RWPE1 (cell line): ENCODE results near the gene PIK3R6.
"Not testable (repeated sequence)": the region's sequence is repeated elsewhere in the genome, so short reads cannot be mapped to it uniquely, and the experiment has no call there.

ENCODE experiments used
- CTCF ChIA-PET: fragments of 350-600 bp; sonication (Branson Sonifier 250); formaldehyde crosslinking; extraction: SDS; loops from one replicate; lab custom pipeline; 2021; lab: Yijun Ruan, JAX
- POLR2A ChIA-PET: fragments of 400-600 bp; formaldehyde crosslinking; extraction: SDS; loops from one replicate; lab custom pipeline; 2020; ENCODE audit warnings: antibody characterized with exemption; ENCODE audit not compliant: low non-redundant PET; lab: Yijun Ruan, JAX
- DNase-seq: peaks from one replicate; pipeline ENCODE4 v3.0.0; 2012; ENCODE audit warnings: low spot score
- H3K27ac ChIP-seq: fragments of 450-650 bp; 2 replicates; pipeline ENCODE4 v1.5.1; 2017
- CTCF ChIP-seq: fragments of 450-650 bp; conservative IDR thresholded peaks from 2 replicates; pipeline ENCODE4 v1.5.1; 2017; ENCODE audit warnings: low read depth, mild to moderate bottlenecking

The PIK3R6 gene

GRCh38 chr17:8889458-8890210 is 22.2 kb upstream of the PIK3R6 start:
- H3K27ac ChIP-seq: no peak overlapping the region
- no peak for DNase-seq
- CTCF ChIA-PET: interaction anchor here (0.6 to 1.7 kb wide), 4 partner anchors 89 to 381 kb away, joined by 4 to 9 read pairs (median 4); no protein-coding TSS in a partner anchor
- TF ChIP-seq CTCF: no peak
- POLR2A ChIA-PET: no interaction called here

GRCh38 chr17:8888704-8889302 is 21.3 kb upstream of the PIK3R6 start:
- ChIA-PET CTCF (interaction anchor here (1.7 kb wide), 1 partner anchor 109 kb away, joined by 9 read pairs; no protein-coding TSS in a partner anchor), POLR2A (no interaction called here)
- no peak for TF ChIP-seq CTCF
- no peak for DNase-seq
- no peak overlapping the region for H3K27ac ChIP-seq

DNA sequence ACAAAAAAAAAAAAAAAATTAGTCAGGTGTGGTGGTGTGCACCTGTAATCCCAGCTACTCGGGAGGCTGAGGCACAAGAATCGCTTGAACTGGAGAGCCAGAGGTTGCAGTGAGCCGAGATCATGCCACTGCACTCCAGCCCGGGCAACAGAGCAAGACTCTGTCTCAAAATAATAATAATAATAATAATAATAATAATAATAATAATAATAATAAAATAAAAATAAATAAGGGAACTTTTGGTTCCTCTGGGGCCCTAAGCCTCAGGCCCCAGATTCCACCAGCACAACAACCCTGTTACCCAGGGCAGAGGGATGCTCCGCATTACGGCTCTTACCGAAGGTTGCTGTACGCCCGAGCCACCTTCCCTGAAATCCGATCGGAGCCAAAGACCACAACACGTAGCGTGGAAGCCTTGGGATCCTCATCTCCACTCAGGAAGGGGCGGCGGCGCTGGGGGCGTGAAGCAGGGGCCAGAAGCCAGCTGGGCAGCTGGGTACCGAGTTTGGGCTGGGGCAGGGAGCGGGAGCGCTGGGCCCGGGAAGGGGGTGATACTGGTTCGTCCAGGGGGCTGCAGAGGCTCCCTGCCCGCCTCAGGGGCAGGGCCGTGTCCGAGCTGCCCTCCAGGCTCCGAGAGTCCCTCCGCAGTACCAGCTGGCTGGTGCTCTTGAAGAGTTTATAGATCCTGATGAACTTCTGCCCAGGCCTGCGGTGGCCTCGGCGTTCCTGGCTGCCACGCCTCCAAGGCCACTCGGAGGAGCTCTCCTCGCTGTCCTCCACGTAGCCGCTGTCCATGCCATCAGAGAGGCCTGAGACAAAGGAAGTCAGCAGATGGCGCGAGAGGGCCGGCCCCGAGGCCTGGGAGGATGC is 20.6 kb upstream of the PIK3R6 start:
- H3K27ac ChIP-seq: no peak overlapping the region
- DNase-seq: no peak
- POLR2A ChIA-PET: no interaction called here
- CTCF ChIA-PET: interaction anchor here (1.7 kb wide), 1 partner anchor 110 kb away, joined by 9 read pairs; no protein-coding TSS in a partner anchor
- no peak for TF ChIP-seq CTCF

DNA sequence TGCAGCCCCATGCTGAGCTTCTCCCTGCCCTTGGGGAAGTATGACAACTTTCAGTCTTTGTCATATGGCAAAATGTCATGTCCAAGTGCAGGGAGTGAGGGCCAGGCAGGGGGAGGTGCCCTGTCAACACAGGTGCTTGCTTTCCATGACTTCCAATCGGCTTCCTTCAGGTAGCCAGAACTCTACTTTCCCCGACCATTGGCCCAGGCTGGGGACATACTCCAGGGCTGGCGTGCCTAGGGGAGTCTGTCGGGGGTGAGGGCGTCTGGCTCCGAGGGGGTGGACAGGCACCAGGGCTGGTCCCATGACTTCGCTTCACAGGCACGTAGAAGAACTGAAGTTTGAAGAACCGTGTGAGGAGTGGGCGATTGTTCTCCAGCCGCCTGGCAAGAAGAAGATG is 19.8 kb upstream of the PIK3R6 start:
- DNase-seq: no peak
- no peak overlapping the region for H3K27ac ChIP-seq
- ChIA-PET CTCF (interaction anchor here (0.5 to 1.2 kb wide), 2 partner anchors 8 to 373 kb away, joined by 3 to 5 read pairs; no protein-coding TSS in a partner anchor), POLR2A (no interaction called here)
- TF ChIP-seq CTCF: no peak

DNA sequence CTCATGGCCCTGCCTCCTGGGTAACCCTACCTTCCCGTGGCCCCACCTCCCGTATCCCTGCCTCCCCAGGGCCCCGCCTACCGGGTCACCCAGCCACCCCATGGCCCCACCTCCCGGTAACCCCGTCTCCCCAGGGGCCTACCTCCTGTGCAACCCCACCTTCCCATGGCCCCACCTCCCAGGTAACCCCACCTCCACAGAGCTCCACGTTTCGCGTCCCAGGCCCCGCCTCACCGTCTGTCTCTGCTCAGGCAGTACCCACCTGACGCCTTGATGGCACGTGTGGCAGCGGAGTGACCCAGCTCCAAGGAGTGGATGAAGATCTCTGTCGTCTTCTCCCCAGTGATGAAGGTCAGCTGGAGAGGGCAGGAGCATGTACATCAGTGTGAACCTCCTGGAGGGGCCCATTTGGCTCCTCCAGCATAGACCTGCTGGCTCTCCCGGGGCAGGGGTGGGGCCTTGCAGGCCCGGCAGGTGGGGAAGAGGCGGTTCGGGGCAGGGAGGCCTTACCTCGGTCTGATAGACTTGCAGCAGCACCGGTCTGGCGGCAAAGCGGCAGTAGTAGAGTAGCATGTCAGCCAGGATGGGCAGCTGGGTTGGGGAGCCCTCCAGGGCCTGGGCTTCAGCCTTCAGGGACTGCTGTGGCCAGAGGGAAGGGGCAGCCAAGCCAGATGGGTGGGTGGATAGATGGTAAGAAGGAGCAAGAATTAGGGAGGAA is 18.7 kb upstream of the PIK3R6 start:
- TF ChIP-seq CTCF: no peak
- ChIA-PET CTCF (interaction anchor here (1.2 kb wide), 1 partner anchor 10 kb away, joined by 5 read pairs; no protein-coding TSS in a partner anchor), POLR2A (no interaction called here)
- no peak overlapping the region for H3K27ac ChIP-seq
- DNase-seq: no peak

DNA sequence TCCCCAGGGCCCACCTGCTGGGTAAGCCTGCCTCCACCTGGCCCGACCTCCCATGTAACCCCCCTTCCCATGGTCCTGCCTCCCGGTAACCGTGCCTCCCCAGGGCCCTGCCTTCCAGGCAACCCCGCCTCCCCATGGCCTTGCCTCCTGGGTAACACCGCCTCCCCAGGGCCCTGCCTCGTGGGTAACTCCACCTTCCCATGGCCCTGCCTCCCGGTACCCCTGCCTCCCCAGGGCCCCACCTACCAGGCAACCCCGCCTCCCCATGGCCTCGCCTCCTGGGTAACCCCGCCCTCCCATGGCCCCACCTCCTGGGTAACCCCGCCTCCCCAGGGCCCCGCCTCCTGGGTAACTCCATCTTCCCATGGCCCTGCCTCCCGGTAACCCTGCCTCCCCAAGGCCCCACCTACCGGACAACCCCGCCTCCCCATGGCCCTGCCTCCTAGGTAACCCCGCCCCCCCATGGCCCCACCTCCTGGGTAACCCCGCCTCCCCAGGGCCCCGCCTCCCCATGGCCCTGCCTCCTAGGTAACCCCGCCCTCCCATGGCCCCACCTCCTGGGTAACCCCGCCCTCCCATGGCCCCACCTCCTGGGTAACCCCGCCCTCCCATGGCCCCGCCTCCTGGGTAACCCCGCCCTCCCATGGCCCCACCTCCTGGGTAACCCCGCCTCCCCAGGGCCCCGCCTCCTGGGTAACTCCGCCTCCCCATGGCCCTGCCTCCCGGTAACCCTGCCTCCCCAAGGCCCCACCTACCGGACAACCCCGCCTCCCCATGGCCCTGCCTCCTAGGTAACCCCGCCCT is 17.9 kb upstream of the PIK3R6 start:
- DNase-seq, CTCF ChIA-PET: not testable (repeated sequence)

More for the DNA sequence above, 17.9 kb upstream of the PIK3R6 start:
- POLR2A ChIA-PET, H3K27ac ChIP-seq: not testable (repeated sequence)
